ENCODE results near the gene BBLN. TPM values are rescaled to one million over a fixed set of nuclear protein-coding genes. Genes with fewer than 3 reads are reported as not detected.
A peak's percentile ranks its signal among the peaks of the same experiment; 100 is the strongest.
"Not testable (repeated sequence)": the region's sequence is repeated elsewhere in the genome, so short reads cannot be mapped to it uniquely, and the experiment has no call there.

BBLN gene
- total RNA-seq, 2 experiments from 2014 or later, result 85.1 to 85.3 TPM

- ATAC-seq, result no peak
- peak overlapping the region; percentile 95 for H3K4me3 Mint-ChIP-seq
- CTCF ChIA-PET, result interaction anchor here (0.7 to 1.9 kb wide), 10 partner anchors 9 to 259 kb away, joined by 3 to 17 read pairs (median 4); partner anchors contain the start of gene SLC25A25
Measured at GRCh38 chr9:128128836-128129590, 31.1 kb upstream of the BBLN start.

GRCh38 chr9:128129976-128130590 lies 30.0 kb upstream of the BBLN start:
- H3K9me3 Mint-ChIP-seq (ENCODE audit: low read depth); H3K27ac Mint-ChIP-seq; ATAC-seq; H3K4me3 Mint-ChIP-seq; H3K36me3 Mint-ChIP-seq: not testable (repeated sequence)
- H3K27me3 Mint-ChIP-seq, result peaks cover 31% of the 10 kb centered on the region
- peaks cover 24% of the 10 kb centered on the region for H3K4me1 Mint-ChIP-seq
- peak; percentile 75 for DNase-seq
- CTCF ChIA-PET, result interaction anchor here (1.3 kb wide), 1 partner anchor 12 kb away, joined by 4 read pairs; no protein-coding TSS in a partner anchor

More at GRCh38 chr9:128128836-128129590, 31.1 kb upstream of the BBLN start:
- peaks cover 22% of the 10 kb centered on the region for H3K27me3 Mint-ChIP-seq
- H3K4me1 Mint-ChIP-seq, result peaks cover 28% of the 10 kb centered on the region
- peak overlapping the region; percentile 96 for H3K27ac Mint-ChIP-seq
- H3K9me3 Mint-ChIP-seq (ENCODE audit: low read depth), result no peaks in the 10 kb centered on the region
- no peaks in the 10 kb centered on the region for H3K36me3 Mint-ChIP-seq
- no peak for DNase-seq

- H3K9me3 Mint-ChIP-seq (ENCODE audit: low read depth); H3K27ac Mint-ChIP-seq; H3K4me3 Mint-ChIP-seq; ATAC-seq; H3K36me3 Mint-ChIP-seq; DNase-seq: not testable (repeated sequence)
- Mint-ChIP-seq H3K27me3 (peaks cover 37% of the 10 kb centered on the region), H3K4me1 (peaks cover 20% of the 10 kb centered on the region)
- CTCF ChIA-PET, result interaction anchor here (1.3 kb wide), 1 partner anchor 13 kb away, joined by 4 read pairs; no protein-coding TSS in a partner anchor
Measured at GRCh38 chr9:128130651-128131050, 29.4 kb upstream of the BBLN start.

GRCh38 chr9:128131346-128131745 lies 28.7 kb upstream of the BBLN start:
- DNase-seq; H3K27ac Mint-ChIP-seq; H3K9me3 Mint-ChIP-seq (ENCODE audit: low read depth); H3K4me3 Mint-ChIP-seq; CTCF ChIA-PET; H3K36me3 Mint-ChIP-seq; ATAC-seq: not testable (repeated sequence)
- Mint-ChIP-seq H3K4me1 (peaks cover 16% of the 10 kb centered on the region), H3K27me3 (peaks cover 39% of the 10 kb centered on the region)

- CTCF ChIA-PET, result interaction anchor here (1.4 kb wide), 1 partner anchor 14 kb away, joined by 3 read pairs; no protein-coding TSS in a partner anchor
- not testable (repeated sequence) for ATAC-seq; H3K27ac Mint-ChIP-seq; DNase-seq; H3K9me3 Mint-ChIP-seq (ENCODE audit: low read depth); H3K36me3 Mint-ChIP-seq; H3K4me3 Mint-ChIP-seq
- Mint-ChIP-seq H3K27me3 (peaks cover 39% of the 10 kb centered on the region), H3K4me1 (peaks cover 15% of the 10 kb centered on the region)
Measured at GRCh38 chr9:128132139-128132538, 27.9 kb upstream of the BBLN start.

GRCh38 chr9:128135561-128135960 lies 24.5 kb upstream of the BBLN start:
- H3K27ac Mint-ChIP-seq, result not testable (repeated sequence)

GRCh38 chr9:128136816-128137793 lies 23.0 kb upstream of the BBLN start:
- Mint-ChIP-seq H3K4me3 (no peak overlapping the region), H3K36me3 (no peaks in the 10 kb centered on the region), H3K27ac (no peak overlapping the region), H3K9me3 (ENCODE audit: low read depth) (no peaks in the 10 kb centered on the region), H3K27me3 (peaks cover 33% of the 10 kb centered on the region), H3K4me1 (peaks cover 7% of the 10 kb centered on the region)
- ATAC-seq (no peak), DNase-seq (no peak)
- CTCF ChIA-PET, result interaction anchor here (1.5 kb wide), 1 partner anchor 20 kb away, joined by 7 read pairs; no protein-coding TSS in a partner anchor

More at GRCh38 chr9:128135561-128135960, 24.5 kb upstream of the BBLN start:
- not testable (repeated sequence) for H3K36me3 Mint-ChIP-seq; H3K4me3 Mint-ChIP-seq; DNase-seq; ATAC-seq; H3K9me3 Mint-ChIP-seq (ENCODE audit: low read depth); H3K4me1 Mint-ChIP-seq
- peaks cover 37% of the 10 kb centered on the region for H3K27me3 Mint-ChIP-seq
- CTCF ChIA-PET, result interaction anchor here (1.5 kb wide), 1 partner anchor 18 kb away, joined by 7 read pairs; no protein-coding TSS in a partner anchor

GRCh38 chr9:128138001-128138400 lies 22.1 kb upstream of the BBLN start:
- Mint-ChIP-seq H3K9me3 (ENCODE audit: low read depth) (no peaks in the 10 kb centered on the region), H3K4me1 (peaks cover 11% of the 10 kb centered on the region), H3K27me3 (peaks cover 28% of the 10 kb centered on the region), H3K27ac (no peak overlapping the region), H3K4me3 (no peak overlapping the region), H3K36me3 (no peaks in the 10 kb centered on the region)
- DNase-seq, result no peak
- CTCF ChIA-PET, result no interaction called here
- no peak for ATAC-seq

- H3K9me3 Mint-ChIP-seq (ENCODE audit: low read depth), result no peaks in the 10 kb centered on the region
- H3K36me3 Mint-ChIP-seq, result no peaks in the 10 kb centered on the region
- no peak overlapping the region for H3K4me3 Mint-ChIP-seq
- ATAC-seq (no peak), DNase-seq (no peak)
- no peak overlapping the region for H3K27ac Mint-ChIP-seq
- CTCF ChIA-PET, result no interaction called here
- peaks cover 16% of the 10 kb centered on the region for H3K4me1 Mint-ChIP-seq
- H3K27me3 Mint-ChIP-seq, result peaks cover 13% of the 10 kb centered on the region
Measured at GRCh38 chr9:128139621-128140020, 20.4 kb upstream of the BBLN start.

GRCh38 chr9:128141604-128142003 lies 18.5 kb upstream of the BBLN start:
- H3K27ac Mint-ChIP-seq, result no peak overlapping the region
- ATAC-seq (no peak), DNase-seq (no peak)
- H3K9me3 Mint-ChIP-seq (ENCODE audit: low read depth), result no peaks in the 10 kb centered on the region
- no peaks in the 10 kb centered on the region for H3K27me3 Mint-ChIP-seq
- CTCF ChIA-PET, result interaction anchor here (0.6 to 1.4 kb wide), 3 partner anchors 24 to 60 kb away, joined by 3 to 5 read pairs (median 4); no protein-coding TSS in a partner anchor
- H3K36me3 Mint-ChIP-seq, result no peaks in the 10 kb centered on the region
- no peak overlapping the region for H3K4me3 Mint-ChIP-seq
- peaks cover 12% of the 10 kb centered on the region for H3K4me1 Mint-ChIP-seq

GRCh38 chr9:128142061-128142460 lies 18.0 kb upstream of the BBLN start:
- Mint-ChIP-seq H3K4me1 (peaks cover 12% of the 10 kb centered on the region), H3K9me3 (ENCODE audit: low read depth) (no peaks in the 10 kb centered on the region), H3K36me3 (no peaks in the 10 kb centered on the region), H3K4me3 (no peak overlapping the region), H3K27me3 (no peaks in the 10 kb centered on the region), H3K27ac (no peak overlapping the region)
- DNase-seq (no peak), ATAC-seq (peak; percentile 71)
- CTCF ChIA-PET, result interaction anchor here (0.6 to 1.4 kb wide), 3 partner anchors 24 to 60 kb away, joined by 3 to 5 read pairs (median 4); no protein-coding TSS in a partner anchor

- Mint-ChIP-seq H3K27ac (no peak overlapping the region), H3K4me3 (no peak overlapping the region), H3K36me3 (no peaks in the 10 kb centered on the region), H3K9me3 (ENCODE audit: low read depth) (no peaks in the 10 kb centered on the region), H3K4me1 (peaks cover 12% of the 10 kb centered on the region), H3K27me3 (no peaks in the 10 kb centered on the region)
- CTCF ChIA-PET, result interaction anchor here (1.0 to 1.6 kb wide), 3 partner anchors 14 to 59 kb away, joined by 4 to 6 read pairs (median 5); no protein-coding TSS in a partner anchor
- ATAC-seq (no peak), DNase-seq (no peak)
Measured at GRCh38 chr9:128142596-128142995, 17.5 kb upstream of the BBLN start.

Measured in activated CD8-positive, alpha-beta memory T cell treated with anti-CD3 and anti-CD28 coated beads, Interleukin-2, amount 10 ng/mL, durations not matched to agents 7 days and 5 days (primary cell).